Measurements from ENCODE around the gene NUP210.

DNA sequence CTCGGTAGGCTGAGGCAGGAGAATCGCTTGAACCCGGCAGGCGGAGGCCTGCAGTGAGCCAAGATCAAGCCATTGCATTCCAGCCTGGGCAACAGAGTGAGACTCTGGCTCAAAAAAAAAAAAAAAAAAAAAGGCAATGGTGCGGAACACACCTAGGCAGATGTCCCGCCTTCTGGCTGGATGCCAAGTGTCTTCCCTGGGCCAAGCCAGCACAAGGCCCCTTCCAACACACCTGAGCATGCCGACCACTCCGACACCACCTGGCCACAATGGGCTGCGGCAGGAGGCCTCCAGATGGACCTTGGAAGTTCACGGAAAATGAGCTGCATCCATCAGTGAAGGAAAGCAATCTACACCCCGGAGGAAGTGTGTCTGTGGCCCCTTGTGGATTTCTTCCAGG is 19.0 kb downstream of the NUP210 start:
- TF ChIP-seq POLR2AphosphoS5 (IDR thresholded peaks at IDR 0.05; ENCODE audit: low read depth, low read length) (no peak), POLR2A (IDR thresholded peaks at IDR 0.05; ENCODE audit: low read depth, low read length) (no peak)

All from GM12892 (cell line).